Suprapubic skin (tissue), 3 donors: ENCODE measurements around the gene CCL21.

Experiments used
- CTCF ChIP-seq, 2 donors: fragments of 200-600 bp in 1 of 2; fragments of 450-650 bp in 1 of 2; sonication (generic) in 1 of 2; IDR thresholded peaks; one replicate each; pipeline ENCODE4 v1.5.1; 2016 to 2019; ENCODE audit warnings: antibody characterized with exemption in 2 of 2, mild to moderate bottlenecking in 1 of 2, moderate library complexity in 1 of 2
- EP300 ChIP-seq: sonication (generic); formaldehyde crosslinking; IDR thresholded peaks from one replicate; pipeline ENCODE4 v1.6.1; 2017; ENCODE audit warnings: antibody characterized with exemption

- TF ChIP-seq EP300: no peak
- TF ChIP-seq CTCF (IDR thresholded peaks at IDR 0.05): no peak
These were observed 16.4 kb downstream of the CCL21 start for GRCh38 chr9:34693560-34693959.
